ENCODE results near the gene YPEL4.

YPEL4 gene

GRCh38 chr11:57597916-57598830 is 51.5 kb downstream of the YPEL4 start:
- peak overlapping the region; percentile 47 for H3K4me3 ChIP-seq (ENCODE audit: low read depth, low read length)
- DNase-seq (ENCODE audit: low read depth, low spot score), result no peak
- ChIA-PET CTCF (interaction anchor here (0.9 to 1.8 kb wide), 4 partner anchors 30 to 140 kb away, joined by 4 to 6 read pairs (median 4); partner anchors contain the start of gene UBE2L6), POLR2A (no interaction called here)
- no peak for TF ChIP-seq CTCF (IDR thresholded peaks at IDR 0.05; ENCODE audit: insufficient read depth, low read length, missing control alignments)

- peak within 1 kb of the TSS; percentile 47 for H3K4me3 ChIP-seq (ENCODE audit: low read depth, low read length)
- no peak for TF ChIP-seq CTCF (IDR thresholded peaks at IDR 0.05; ENCODE audit: insufficient read depth, low read length, missing control alignments)
- CTCF ChIA-PET, result interaction anchor here (0.9 to 1.8 kb wide), 2 partner anchors 44 to 140 kb away, joined by 4 to 5 read pairs; no protein-coding TSS in a partner anchor
- POLR2A ChIA-PET, result no interaction called here
- no peak for DNase-seq (ENCODE audit: low read depth, low spot score)
These were observed 52.2 kb downstream of the YPEL4 start, which contains the start of gene SERPING1 for GRCh38 chr11:57597461-57597915. Gene SERPING1 (plus strand): TSS chr11:57597685. CDS start chr11:57598271, 586 bp downstream.

GRCh38 chr11:57596266-57596885 is 53.3 kb downstream of the YPEL4 start:
- no peak overlapping the region for H3K4me3 ChIP-seq (ENCODE audit: low read depth, low read length)
- ChIA-PET POLR2A (no interaction called here), CTCF (interaction anchor here (1.2 to 2.1 kb wide), 4 partner anchors 28 to 251 kb away, joined by 3 to 12 read pairs (median 4); partner anchors contain the start of gene UBE2L6)
- no peak for TF ChIP-seq CTCF (IDR thresholded peaks at IDR 0.05; ENCODE audit: insufficient read depth, low read length, missing control alignments)
- no peak for DNase-seq (ENCODE audit: low read depth, low spot score)
